SHP77 treated with DMSO at 0.1 percent for 48 hours (cell line): ENCODE data around the gene OPCML.

Experiments used
- DNase-seq: peaks from one replicate; lab custom pipeline; 2025; lab: John Stamatoyannopoulos, UW

The OPCML gene

GRCh38 chr11:133531971-133532651 is at the start of gene OPCML:
OPCML (minus strand) TSS chr11:133532501.
- no peak for DNase-seq

- DNase-seq, result no peak
Observed at GRCh38 chr11:133581091-133581490, 48.8 kb upstream of the OPCML start.

GRCh38 chr11:133579165-133580031 is 47.1 kb upstream of the OPCML start:
- DNase-seq, result no peak

- DNase-seq, result no peak
Observed at GRCh38 chr11:133577403-133577802, 45.1 kb upstream of the OPCML start.

- DNase-seq, result no peak
Observed at GRCh38 chr11:133576351-133576750, 44.0 kb upstream of the OPCML start.

GRCh38 chr11:133573081-133573480 is 40.8 kb upstream of the OPCML start:
- DNase-seq, result no peak

GRCh38 chr11:133570376-133570775 is 38.1 kb upstream of the OPCML start:
- DNase-seq, result no peak

GRCh38 chr11:133563505-133564025 is 31.3 kb upstream of the OPCML start:
- DNase-seq, result no peak

- DNase-seq, result no peak
Observed at GRCh38 chr11:133560472-133560855, 28.2 kb upstream of the OPCML start.

GRCh38 chr11:133559833-133560471 is 27.7 kb upstream of the OPCML start:
- DNase-seq, result no peak

GRCh38 chr11:133559382-133559781 is 27.1 kb upstream of the OPCML start:
- DNase-seq, result no peak

- no peak for DNase-seq
Observed at GRCh38 chr11:133555034-133555433, 22.7 kb upstream of the OPCML start.

- DNase-seq, result no peak
Observed at GRCh38 chr11:133553885-133554740, 21.8 kb upstream of the OPCML start.

- DNase-seq, result no peak
Observed at GRCh38 chr11:133552938-133553337, 20.6 kb upstream of the OPCML start.

- DNase-seq, result no peak
Observed at GRCh38 chr11:133551064-133551463, 18.8 kb upstream of the OPCML start.

- DNase-seq, result no peak
Observed at GRCh38 chr11:133549826-133550225, 17.5 kb upstream of the OPCML start.

GRCh38 chr11:133548641-133549040 is 16.3 kb upstream of the OPCML start:
- DNase-seq, result no peak

- no peak for DNase-seq
Observed at GRCh38 chr11:133547808-133548494, 15.7 kb upstream of the OPCML start.

GRCh38 chr11:133545199-133545803 is 13.0 kb upstream of the OPCML start:
- DNase-seq, result no peak

- DNase-seq, result no peak
Observed at GRCh38 chr11:133541720-133542095, 9.4 kb upstream of the OPCML start.
